H9 (cell line): Measurements from ENCODE around the gene IGSF9B. TPM values are rescaled to one million over a fixed set of nuclear protein-coding genes. Genes with fewer than 3 reads are reported as not detected.

Source experiments
- DNase-seq: peaks from one replicate; pipeline ENCODE4 v3.0.0-alpha.2; 2017
- H2AFZ ChIP-seq: one replicate; pipeline ENCODE4 v1.6.1; 2013; ENCODE audit warnings: mild to moderate bottlenecking, low read length, control low read depth, moderate library complexity
- H2AK5ac ChIP-seq: 2 replicates; pipeline ENCODE4 v1.6.1; 2013; ENCODE audit warnings: low read length, control low read depth, mixed read lengths; ENCODE audit not compliant: insufficient read length
- H2BK120ac ChIP-seq: one replicate; pipeline ENCODE4 v1.6.1; 2013; ENCODE audit warnings: low read depth, mild to moderate bottlenecking, low read length, control low read depth, inconsistent platforms; ENCODE audit not compliant: poor library complexity, severe bottlenecking
- H2BK12ac ChIP-seq: 2 replicates; pipeline ENCODE4 v1.6.1; 2013; ENCODE audit warnings: low read length, control low read depth, mixed read lengths, low read depth; ENCODE audit not compliant: insufficient read length
- H2BK15ac ChIP-seq: 2 replicates; pipeline ENCODE4 v1.6.1; 2013; ENCODE audit warnings: low read depth, low read length, control low read depth
- H2BK20ac ChIP-seq: one replicate; pipeline ENCODE4 v1.6.1; 2013; ENCODE audit warnings: low read depth, mild to moderate bottlenecking, low read length, control low read depth, inconsistent platforms; ENCODE audit not compliant: poor library complexity, severe bottlenecking
- H2BK5ac ChIP-seq: 2 replicates; pipeline ENCODE4 v1.6.1; 2013; ENCODE audit warnings: low read length, control low read depth, mixed read lengths; ENCODE audit not compliant: insufficient read length
- H3K14ac ChIP-seq: 2 replicates; pipeline ENCODE4 v1.6.1; 2013; ENCODE audit warnings: low read length, control low read depth; ENCODE audit not compliant: insufficient read depth
- H3K18ac ChIP-seq: 2 replicates; pipeline ENCODE4 v1.6.1; 2013; ENCODE audit warnings: low read depth, mild to moderate bottlenecking, mixed read lengths, low read length, control low read depth; ENCODE audit not compliant: insufficient read length
- H3K23ac ChIP-seq: 2 replicates; pipeline ENCODE4 v1.6.1; 2013; ENCODE audit warnings: low read length, control low read depth, mixed read lengths, low read depth; ENCODE audit not compliant: insufficient read length
- H3K23me2 ChIP-seq: 2 replicates; pipeline ENCODE4 v1.6.1; 2013; ENCODE audit warnings: low read depth, mild to moderate bottlenecking, mixed read lengths, low read length, control low read depth; ENCODE audit not compliant: insufficient read length, poor library complexity, severe bottlenecking
- H3K27ac ChIP-seq: 2 replicates; pipeline ENCODE4 v1.5.1; 2013; ENCODE audit warnings: low read length, control low read depth, mixed read lengths, low read depth; ENCODE audit not compliant: insufficient read length
- H3K27me3 ChIP-seq: 2 replicates; pipeline ENCODE4 v1.6.1; 2013; ENCODE audit warnings: low read length, control low read depth, inconsistent platforms; ENCODE audit not compliant: insufficient read depth
- H3K4ac ChIP-seq: 2 replicates; pipeline ENCODE4 v1.6.1; 2013; ENCODE audit warnings: low read depth, mild to moderate bottlenecking, control low read depth, inconsistent platforms, low read length, moderate library complexity
- H3K4me1 ChIP-seq: 2 replicates; pipeline ENCODE4 v1.6.1; 2013; ENCODE audit warnings: low read length, control low read depth, inconsistent platforms; ENCODE audit not compliant: insufficient read depth
- H3K4me2 ChIP-seq: 2 replicates; pipeline ENCODE4 v1.6.1; 2013; ENCODE audit warnings: low read length, control low read depth, mixed read lengths; ENCODE audit not compliant: insufficient read length, insufficient read depth
- H3K56ac ChIP-seq: 2 replicates; pipeline ENCODE4 v1.6.1; 2013; ENCODE audit warnings: low read depth, mild to moderate bottlenecking, mixed read lengths, low read length, control low read depth; ENCODE audit not compliant: insufficient read length
- H3K79me1 ChIP-seq: 2 replicates; pipeline ENCODE4 v1.6.1; 2013; ENCODE audit warnings: low read depth, mild to moderate bottlenecking, moderate library complexity, low read length, control low read depth, inconsistent platforms; ENCODE audit not compliant: insufficient read depth, poor library complexity, severe bottlenecking
- H3K79me2 ChIP-seq: 2 replicates; pipeline ENCODE4 v1.6.1; 2013; ENCODE audit warnings: low read length, control low read depth, inconsistent platforms; ENCODE audit not compliant: insufficient read depth
- H3K9ac ChIP-seq: 2 replicates; pipeline ENCODE4 v1.6.1; 2013; ENCODE audit warnings: low read length, control low read depth, mixed read lengths; ENCODE audit not compliant: insufficient read length; ENCODE audit errors: extremely low read depth
- H3K9me3 ChIP-seq: one replicate; pipeline ENCODE4 v1.6.1; 2013; ENCODE audit warnings: low read depth, low read length, inconsistent platforms; ENCODE audit not compliant: control insufficient read depth
- H3T11ph ChIP-seq: one replicate; pipeline ENCODE4 v1.6.1; 2013; ENCODE audit warnings: mild to moderate bottlenecking, low read length, control low read depth, inconsistent platforms
- H4K20me1 ChIP-seq: one replicate; pipeline ENCODE4 v1.6.1; 2013; ENCODE audit not compliant: control insufficient read depth, insufficient read length, insufficient read depth
- H4K5ac ChIP-seq: 2 replicates; pipeline ENCODE4 v1.6.1; 2013; ENCODE audit warnings: low read depth, mild to moderate bottlenecking, mixed read lengths, low read length, control low read depth; ENCODE audit not compliant: insufficient read length
- H4K8ac ChIP-seq: replicated peaks from 2 replicates; pipeline ENCODE4 v1.6.1; 2013; ENCODE audit warnings: low read length, control low read depth, mixed read lengths, low read depth; ENCODE audit not compliant: insufficient read length
- H4K91ac ChIP-seq: 2 replicates; pipeline ENCODE4 v1.6.1; 2013; ENCODE audit warnings: low read depth, mild to moderate bottlenecking, moderate library complexity, mixed read lengths, low read length, control low read depth; ENCODE audit not compliant: insufficient read length
- H3K27ac Mint-ChIP-seq, 3 experiments: 2 replicates in 2 of 3; 3 replicates in 1 of 3; pipeline ENCODE4 v1.8.0; 2020 to 2021; ENCODE audit warnings: mixed read lengths in 3 of 3, mild to moderate bottlenecking in 1 of 3, moderate library complexity in 1 of 3
- H3K27me3 Mint-ChIP-seq: 2 replicates; pipeline ENCODE4 v1.8.0; 2021; ENCODE audit warnings: low read depth, mild to moderate bottlenecking, moderate library complexity, mixed read lengths
- H3K36me3 Mint-ChIP-seq, 3 experiments: 2 replicates in 2 of 3; 3 replicates in 1 of 3; pipeline ENCODE4 v1.8.0; 2020 to 2021; ENCODE audit warnings: low read depth in 3 of 3, mixed read lengths in 3 of 3; ENCODE audit not compliant: insufficient read depth in 1 of 3
- H3K4me1 Mint-ChIP-seq, 2 experiments: 2 replicates each; pipeline ENCODE4 v1.8.0; 2020; ENCODE audit warnings: mixed read lengths in 2 of 2
- H3K4me3 Mint-ChIP-seq, 2 experiments: 2 replicates in 1 of 2; 3 replicates in 1 of 2; pipeline ENCODE4 v1.8.0; 2020 to 2021; ENCODE audit warnings: mild to moderate bottlenecking in 2 of 2, mixed read lengths in 2 of 2, moderate library complexity in 1 of 2
- H3K9me3 Mint-ChIP-seq, 2 experiments: 2 replicates in 1 of 2; 3 replicates in 1 of 2; pipeline ENCODE4 v1.8.0; 2020; ENCODE audit warnings: mild to moderate bottlenecking in 2 of 2, mixed read lengths in 2 of 2, moderate library complexity in 1 of 2
- WGBS: extraction: QIAGEN DNeasy Blood & Tissue Kit; methylation state at CpG from one replicate; pipeline ENCODE4 v1.1.7; 2013; ENCODE audit warnings: missing lambda C conversion rate, low lambda C conversion rate, mixed read lengths; ENCODE audit not compliant: insufficient read length; ENCODE audit errors: extremely low coverage; 5-methylcytosine and 5-hydroxymethylcytosine counted together
- total RNA-seq: library from RNA; stranded (reverse); gene quantifications from 2 replicates; pipeline ENCODE4 v1.2.1, GENCODE V29; 2021
- TF ChIP-seq, protein P1 (sequence below): fragments of 200-600 bp; sonication (generic); conservative IDR thresholded peaks from 3 replicates; pipeline ENCODE4 v1.8.0; 2021; ENCODE audit warnings: antibody characterized with exemption, mild to moderate bottlenecking

Gene IGSF9B
- total RNA-seq, 1 experiment from 2014 or later: 25.7 TPM

DNA sequence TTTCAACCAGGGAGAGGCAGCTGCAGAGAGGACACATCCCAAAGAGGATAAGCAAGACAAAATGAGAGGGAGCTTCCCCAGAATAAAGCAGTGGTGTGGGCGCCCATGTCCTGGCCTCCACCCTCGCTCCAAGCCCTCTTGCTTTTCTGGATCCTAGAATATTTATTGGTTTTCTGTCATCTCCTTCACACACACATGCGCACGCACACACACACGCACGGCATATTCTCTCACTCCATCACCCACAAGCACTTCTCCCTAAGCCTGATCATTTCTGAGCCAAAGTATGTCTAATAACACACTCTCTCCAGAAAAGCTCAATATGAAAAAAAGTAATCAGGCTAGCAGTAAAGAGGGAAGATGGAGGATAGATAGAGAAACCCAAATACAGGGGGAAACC is 7.6 kb downstream of the IGSF9B start:
- no peak overlapping the region for H3K4ac ChIP-seq
- Mint-ChIP-seq H3K4me1 (peaks cover 60 to 82% of the 10 kb centered on the region in 2 experiments), H3K27ac (no peak overlapping the region; a peak in 2 of 7 replicates), H3K4me3 (peak overlapping the region in 1 of 2 experiments; percentile 38; a peak in 3 of 5 replicates), H3K36me3 (peaks cover 5 to 11% (median 6%) of the 10 kb centered on the region in 3 experiments), H3K27me3 (peaks cover 8% of the 10 kb centered on the region), H3K9me3 (no peaks in the 10 kb centered on the region)
- no CpG with 5 or more reads among the region's 6 CpGs for WGBS
- H2BK5ac ChIP-seq: no peak overlapping the region
- H3T11ph ChIP-seq: no peak overlapping the region
- no peak overlapping the region for H4K8ac ChIP-seq
- no peak overlapping the region for H2BK20ac ChIP-seq
- no peak overlapping the region for H3K14ac ChIP-seq
- no peak overlapping the region for H3K9ac ChIP-seq
- no peak overlapping the region for H3K4me2 ChIP-seq
- no peaks in the 10 kb centered on the region for H3K9me3 ChIP-seq
- DNase-seq: no peak
- peaks cover 15% of the 10 kb centered on the region; the same call in 1 of the 2 replicates for H3K4me1 ChIP-seq
- TF ChIP-seq, protein P1, sequence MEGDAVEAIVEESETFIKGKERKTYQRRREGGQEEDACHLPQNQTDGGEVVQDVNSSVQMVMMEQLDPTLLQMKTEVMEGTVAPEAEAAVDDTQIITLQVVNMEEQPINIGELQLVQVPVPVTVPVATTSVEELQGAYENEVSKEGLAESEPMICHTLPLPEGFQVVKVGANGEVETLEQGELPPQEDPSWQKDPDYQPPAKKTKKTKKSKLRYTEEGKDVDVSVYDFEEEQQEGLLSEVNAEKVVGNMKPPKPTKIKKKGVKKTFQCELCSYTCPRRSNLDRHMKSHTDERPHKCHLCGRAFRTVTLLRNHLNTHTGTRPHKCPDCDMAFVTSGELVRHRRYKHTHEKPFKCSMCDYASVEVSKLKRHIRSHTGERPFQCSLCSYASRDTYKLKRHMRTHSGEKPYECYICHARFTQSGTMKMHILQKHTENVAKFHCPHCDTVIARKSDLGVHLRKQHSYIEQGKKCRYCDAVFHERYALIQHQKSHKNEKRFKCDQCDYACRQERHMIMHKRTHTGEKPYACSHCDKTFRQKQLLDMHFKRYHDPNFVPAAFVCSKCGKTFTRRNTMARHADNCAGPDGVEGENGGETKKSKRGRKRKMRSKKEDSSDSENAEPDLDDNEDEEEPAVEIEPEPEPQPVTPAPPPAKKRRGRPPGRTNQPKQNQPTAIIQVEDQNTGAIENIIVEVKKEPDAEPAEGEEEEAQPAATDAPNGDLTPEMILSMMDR: no peak
- H3K18ac ChIP-seq: no peak overlapping the region
- H4K20me1 ChIP-seq: peaks cover 7% of the 10 kb centered on the region
- no peak overlapping the region for H2BK12ac ChIP-seq
- no peaks in the 10 kb centered on the region for H3K23me2 ChIP-seq
- no peak overlapping the region for H4K91ac ChIP-seq
- no peak overlapping the region for H3K23ac ChIP-seq
- no peaks in the 10 kb centered on the region for H3K79me1 ChIP-seq
- no peak overlapping the region for H3K56ac ChIP-seq
- H2BK120ac ChIP-seq: no peak overlapping the region
- H3K27me3 ChIP-seq: no peaks in the 10 kb centered on the region
- H2BK15ac ChIP-seq: no peak overlapping the region
- no peak overlapping the region for H2AFZ ChIP-seq
- H3K27ac ChIP-seq: no peak overlapping the region
- H2AK5ac ChIP-seq: no peak overlapping the region
- H4K5ac ChIP-seq: no peak overlapping the region
- H3K79me2 ChIP-seq: peaks cover 2% of the 10 kb centered on the region; the same call in 1 of the 2 replicates
